Measurements from ENCODE around the gene RLN3.

RLN3 gene

DNA sequence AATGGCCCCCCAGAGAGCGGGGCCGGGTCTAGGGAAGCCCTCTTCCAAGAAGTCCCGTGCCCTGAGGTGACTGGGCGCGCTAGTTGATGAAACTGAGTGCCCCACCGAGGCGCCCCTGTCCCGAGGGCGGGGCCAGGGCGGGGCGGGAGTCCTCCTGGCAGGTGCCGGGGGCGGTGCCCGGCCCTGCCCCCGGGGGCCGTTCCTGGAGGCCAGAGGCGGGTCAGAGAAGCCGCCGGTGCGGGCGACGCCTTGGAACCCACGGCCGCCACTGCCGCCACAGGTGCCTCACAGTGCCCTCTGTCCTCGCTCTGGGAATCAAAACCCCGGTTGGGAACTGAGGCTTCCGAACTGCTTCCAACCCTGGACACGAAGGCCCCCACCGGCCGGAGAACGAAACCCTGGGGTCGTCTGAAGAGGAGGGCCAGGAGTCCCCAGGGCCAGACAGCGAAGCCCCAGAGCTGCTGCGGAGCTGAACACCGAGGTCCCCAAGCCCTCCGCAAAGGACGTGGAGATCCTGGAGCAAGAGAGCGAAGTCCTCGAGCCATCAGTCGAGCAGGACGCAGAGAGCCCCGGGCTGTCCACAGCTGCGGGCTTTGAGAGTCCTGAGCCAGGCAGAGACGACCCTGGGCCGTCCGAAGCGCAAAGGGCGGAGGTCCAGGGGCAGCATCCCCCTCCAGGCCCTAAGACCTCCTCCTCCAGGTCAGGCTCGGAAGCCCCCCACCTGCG, 44.8 kb downstream of the RLN3 start, which contains the start of gene MISP3:
TSS of gene MISP3 (plus strand) at position 252 of the 726 bp plus-strand sequence. CDS start 524 bp downstream, outside the sequence.
- peak within 1 kb of the TSS; percentile 85 for H3K4me3 ChIP-seq (ENCODE audit: low read length)
- TF ChIP-seq, protein P1, sequence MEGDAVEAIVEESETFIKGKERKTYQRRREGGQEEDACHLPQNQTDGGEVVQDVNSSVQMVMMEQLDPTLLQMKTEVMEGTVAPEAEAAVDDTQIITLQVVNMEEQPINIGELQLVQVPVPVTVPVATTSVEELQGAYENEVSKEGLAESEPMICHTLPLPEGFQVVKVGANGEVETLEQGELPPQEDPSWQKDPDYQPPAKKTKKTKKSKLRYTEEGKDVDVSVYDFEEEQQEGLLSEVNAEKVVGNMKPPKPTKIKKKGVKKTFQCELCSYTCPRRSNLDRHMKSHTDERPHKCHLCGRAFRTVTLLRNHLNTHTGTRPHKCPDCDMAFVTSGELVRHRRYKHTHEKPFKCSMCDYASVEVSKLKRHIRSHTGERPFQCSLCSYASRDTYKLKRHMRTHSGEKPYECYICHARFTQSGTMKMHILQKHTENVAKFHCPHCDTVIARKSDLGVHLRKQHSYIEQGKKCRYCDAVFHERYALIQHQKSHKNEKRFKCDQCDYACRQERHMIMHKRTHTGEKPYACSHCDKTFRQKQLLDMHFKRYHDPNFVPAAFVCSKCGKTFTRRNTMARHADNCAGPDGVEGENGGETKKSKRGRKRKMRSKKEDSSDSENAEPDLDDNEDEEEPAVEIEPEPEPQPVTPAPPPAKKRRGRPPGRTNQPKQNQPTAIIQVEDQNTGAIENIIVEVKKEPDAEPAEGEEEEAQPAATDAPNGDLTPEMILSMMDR (IDR thresholded peaks at IDR 0.05; ENCODE audit: insufficient read depth, low read depth, low read length, missing control alignments) = no peak
- no peak for DNase-seq (ENCODE audit: low read depth)

DNA sequence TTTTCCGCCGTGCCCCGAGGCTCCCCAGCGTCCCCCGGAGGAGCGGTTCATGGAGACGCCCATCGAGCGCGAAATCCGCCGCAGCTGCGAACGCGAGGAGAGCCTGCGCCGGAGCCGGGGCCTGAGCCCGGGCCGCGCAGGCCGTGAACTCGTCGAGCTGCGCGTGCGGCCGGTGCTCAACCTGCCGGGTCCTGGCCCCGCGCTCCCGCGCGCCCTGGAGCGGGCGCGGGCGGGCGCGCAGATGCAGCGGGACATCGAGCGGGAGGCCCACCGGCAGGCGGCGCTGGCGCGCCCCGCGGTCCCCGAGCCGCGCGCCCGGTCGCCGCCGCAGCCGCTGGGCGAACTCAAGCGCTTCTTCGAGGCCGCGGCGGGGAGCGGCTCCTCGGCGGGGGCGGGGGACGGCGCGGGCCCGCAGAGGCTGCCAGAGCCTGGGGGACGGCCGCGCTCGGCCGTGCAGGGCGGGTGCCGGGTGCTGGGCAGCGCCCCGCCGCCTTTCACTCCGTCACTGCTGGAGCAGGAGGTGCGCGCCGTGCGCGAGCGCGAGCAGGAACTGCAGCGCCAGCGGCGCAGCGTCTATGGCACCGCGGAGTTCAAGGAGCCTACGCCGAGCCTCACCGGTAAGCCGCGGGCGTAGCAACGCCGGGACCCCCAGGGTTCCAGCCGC, 45.4 kb downstream of the RLN3 start:
- peak; percentile 87 for DNase-seq (ENCODE audit: low read depth)
- TF ChIP-seq, protein P1 (IDR thresholded peaks at IDR 0.05; ENCODE audit: insufficient read depth, low read depth, low read length, missing control alignments) = no peak
- peak overlapping the region; percentile 85 for H3K4me3 ChIP-seq (ENCODE audit: low read length)

DNA sequence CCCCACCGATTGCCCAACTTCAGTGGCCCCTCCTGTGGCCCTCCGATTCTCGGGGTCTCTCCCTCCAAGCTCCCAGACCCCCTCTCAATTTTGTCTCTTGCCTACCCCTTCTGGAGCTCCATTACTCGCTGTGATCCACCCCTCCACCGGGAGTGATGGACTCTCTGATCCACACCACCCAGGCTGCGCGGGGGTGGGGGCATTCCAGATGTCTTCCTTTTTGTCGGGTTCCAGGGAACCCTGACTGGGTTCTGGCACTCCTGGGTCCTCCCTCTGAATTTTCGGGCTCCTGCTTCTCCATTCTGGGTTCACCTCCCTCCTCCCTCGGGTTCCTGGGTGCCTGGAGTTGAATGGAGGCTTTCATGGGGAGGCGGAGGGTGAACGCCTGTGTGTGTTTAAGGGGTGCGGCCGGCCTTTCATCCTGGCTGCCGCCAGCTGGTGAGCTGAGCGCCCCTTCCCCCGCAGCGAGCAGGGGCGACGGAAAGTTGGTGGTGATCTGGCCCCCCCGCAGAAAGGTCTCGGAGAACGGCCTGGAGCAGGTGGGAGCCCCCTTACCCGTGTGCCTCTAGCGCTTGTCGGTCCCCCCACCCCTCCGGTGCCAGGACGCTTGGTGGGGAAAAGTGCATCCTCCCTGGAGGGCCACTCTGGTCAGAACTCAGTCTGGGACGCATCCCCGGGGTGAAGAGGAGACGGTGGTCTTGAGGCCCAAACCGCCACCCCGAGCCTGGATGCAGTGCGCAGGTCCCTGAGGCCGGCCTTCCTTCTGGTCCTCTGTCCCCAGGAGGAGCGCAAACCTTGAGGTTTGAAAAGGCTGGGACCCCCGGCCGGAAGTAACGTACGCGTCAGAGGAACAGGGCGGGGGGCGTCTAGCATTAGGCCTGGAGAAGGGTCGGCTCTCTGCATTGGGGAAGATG, 46.2 kb downstream of the RLN3 start:
- H3K4me3 ChIP-seq (ENCODE audit: low read length) = peak overlapping the region; percentile 85
- peak; percentile 51 for DNase-seq (ENCODE audit: low read depth)
- TF ChIP-seq, protein P1 (IDR thresholded peaks at IDR 0.05; ENCODE audit: insufficient read depth, low read depth, low read length, missing control alignments) = no peak

DNA sequence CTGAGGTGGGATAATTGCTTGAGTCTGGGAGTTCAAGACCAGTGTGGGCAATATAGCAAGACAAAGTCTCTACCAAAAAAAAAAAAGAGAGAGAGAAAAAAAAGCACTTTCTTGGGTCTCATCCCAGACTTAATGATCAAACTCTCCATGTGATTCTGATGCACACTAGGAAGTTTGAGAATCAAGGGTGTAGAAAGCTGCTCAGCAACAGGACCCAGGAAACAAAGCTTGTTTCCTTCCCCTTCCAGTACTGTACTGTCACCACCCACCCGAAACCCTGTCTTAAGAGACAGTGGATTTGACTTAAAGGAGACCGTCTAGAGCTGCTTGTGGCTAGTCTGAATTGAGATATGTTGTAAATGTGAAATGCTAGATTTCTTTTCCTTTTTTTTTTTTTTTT, 50.5 kb downstream of the RLN3 start:
- no peak overlapping the region for H3K4me3 ChIP-seq (ENCODE audit: low read length)
- no peak for DNase-seq (ENCODE audit: low read depth)
- TF ChIP-seq, protein P1 (IDR thresholded peaks at IDR 0.05; ENCODE audit: insufficient read depth, low read depth, low read length, missing control alignments) = no peak

Measured in epithelial cell of esophagus (primary cell).